Osteoblast (primary cell): ENCODE data around the gene PRDM12. TPM values are rescaled to one million over a fixed set of nuclear protein-coding genes. Genes with fewer than 3 reads are reported as not detected.

Experiments used
- DNase-seq: peaks from one replicate; pipeline ENCODE4 v3.0.0; 2011; ENCODE audit warnings: low spot score, mixed read lengths; ENCODE audit not compliant: insufficient read length; ENCODE audit errors: missing footprints
- H2AFZ ChIP-seq: 2 replicates; pipeline ENCODE4 v1.6.0; 2011; ENCODE audit warnings: mild to moderate bottlenecking, low read length
- H3K27ac ChIP-seq: 2 replicates; pipeline ENCODE4 v1.5.1; 2011; ENCODE audit warnings: mild to moderate bottlenecking, low read depth, low read length, moderate library complexity
- H3K27me3 ChIP-seq: 2 replicates; pipeline ENCODE4 v1.6.0; 2012; ENCODE audit warnings: mild to moderate bottlenecking, control low read depth, inconsistent platforms, low read length, moderate library complexity; ENCODE audit not compliant: insufficient read depth
- H3K36me3 ChIP-seq: 2 replicates; pipeline ENCODE4 v1.5.1; 2011; ENCODE audit warnings: mild to moderate bottlenecking, low read length, control low read depth, moderate library complexity; ENCODE audit not compliant: insufficient read depth
- H3K4me1 ChIP-seq: 2 replicates; pipeline ENCODE4 v1.5.1; 2011; ENCODE audit warnings: mild to moderate bottlenecking, low read length, control low read depth, moderate library complexity; ENCODE audit not compliant: insufficient read depth
- H3K4me2 ChIP-seq: 2 replicates; pipeline ENCODE4 v1.6.0; 2011; ENCODE audit warnings: mild to moderate bottlenecking, low read length; ENCODE audit not compliant: insufficient read depth
- H3K4me3 ChIP-seq: fragments of 200-600 bp; sonication (generic); 3 replicates; pipeline ENCODE4 v1.5.1; 2012; ENCODE audit warnings: mild to moderate bottlenecking, low read length, inconsistent platforms; ENCODE audit not compliant: insufficient read depth
- H3K79me2 ChIP-seq: 2 replicates; pipeline ENCODE4 v1.6.0; 2012; ENCODE audit warnings: mild to moderate bottlenecking, low read length, control low read depth, inconsistent platforms; ENCODE audit not compliant: insufficient read depth
- H3K9me3 ChIP-seq: 2 replicates; pipeline ENCODE4 v1.5.1; 2011; ENCODE audit warnings: low read depth, low read length, control low read depth
- H4K20me1 ChIP-seq: 2 replicates; pipeline ENCODE4 v1.6.0; 2012; ENCODE audit warnings: mild to moderate bottlenecking, low read length, control low read depth; ENCODE audit not compliant: insufficient read depth
- total RNA-seq: library from RNA; depleted of rRNA; stranded (reverse); fragments of >200 nt; gene quantifications from 2 replicates; pipeline ENCODE4 v1.2.3, GENCODE V29; 2012
- TF ChIP-seq, protein P1 (sequence below): IDR thresholded peaks from 2 replicates; pipeline ENCODE4 v1.5.1; 2011; ENCODE audit warnings: mild to moderate bottlenecking, low read depth, low read length, moderate library complexity; ENCODE audit errors: extremely low read depth

Gene PRDM12
- total RNA-seq, 1 donor = not detected

DNA sequence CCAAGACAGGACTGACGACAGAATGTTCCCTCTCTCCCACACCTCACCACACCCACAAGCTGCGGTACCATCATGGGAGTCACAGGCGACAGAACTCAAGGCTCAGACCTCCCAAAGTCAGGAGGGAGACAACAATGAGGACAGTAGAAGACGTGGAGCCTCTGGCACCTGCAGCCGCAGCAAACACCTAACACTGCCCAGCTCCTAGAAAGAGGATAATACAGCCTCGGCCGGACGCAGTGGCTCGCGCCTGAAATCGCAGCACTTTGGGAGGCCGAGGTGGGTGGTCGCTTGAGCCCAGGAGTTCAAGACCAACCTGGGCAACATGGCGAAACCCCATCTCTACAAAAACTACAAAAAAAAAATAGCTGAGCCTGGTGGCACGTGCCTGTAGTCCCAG, 13.2 kb upstream of the PRDM12 start:
- Histone ChIP-seq H3K27ac (no peak overlapping the region), H3K36me3 (no peaks in the 10 kb centered on the region), H3K4me2 (no peak overlapping the region), H3K4me3 (no peak overlapping the region), H3K9me3 (no peaks in the 10 kb centered on the region), H3K4me1 (no peaks in the 10 kb centered on the region), H2AFZ (no peak overlapping the region), H3K27me3 (peaks cover 25% of the 10 kb centered on the region), H3K79me2 (no peaks in the 10 kb centered on the region), H4K20me1 (no peaks in the 10 kb centered on the region)
- TF ChIP-seq, protein P1, sequence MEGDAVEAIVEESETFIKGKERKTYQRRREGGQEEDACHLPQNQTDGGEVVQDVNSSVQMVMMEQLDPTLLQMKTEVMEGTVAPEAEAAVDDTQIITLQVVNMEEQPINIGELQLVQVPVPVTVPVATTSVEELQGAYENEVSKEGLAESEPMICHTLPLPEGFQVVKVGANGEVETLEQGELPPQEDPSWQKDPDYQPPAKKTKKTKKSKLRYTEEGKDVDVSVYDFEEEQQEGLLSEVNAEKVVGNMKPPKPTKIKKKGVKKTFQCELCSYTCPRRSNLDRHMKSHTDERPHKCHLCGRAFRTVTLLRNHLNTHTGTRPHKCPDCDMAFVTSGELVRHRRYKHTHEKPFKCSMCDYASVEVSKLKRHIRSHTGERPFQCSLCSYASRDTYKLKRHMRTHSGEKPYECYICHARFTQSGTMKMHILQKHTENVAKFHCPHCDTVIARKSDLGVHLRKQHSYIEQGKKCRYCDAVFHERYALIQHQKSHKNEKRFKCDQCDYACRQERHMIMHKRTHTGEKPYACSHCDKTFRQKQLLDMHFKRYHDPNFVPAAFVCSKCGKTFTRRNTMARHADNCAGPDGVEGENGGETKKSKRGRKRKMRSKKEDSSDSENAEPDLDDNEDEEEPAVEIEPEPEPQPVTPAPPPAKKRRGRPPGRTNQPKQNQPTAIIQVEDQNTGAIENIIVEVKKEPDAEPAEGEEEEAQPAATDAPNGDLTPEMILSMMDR = no peak
- DNase-seq = no peak

DNA sequence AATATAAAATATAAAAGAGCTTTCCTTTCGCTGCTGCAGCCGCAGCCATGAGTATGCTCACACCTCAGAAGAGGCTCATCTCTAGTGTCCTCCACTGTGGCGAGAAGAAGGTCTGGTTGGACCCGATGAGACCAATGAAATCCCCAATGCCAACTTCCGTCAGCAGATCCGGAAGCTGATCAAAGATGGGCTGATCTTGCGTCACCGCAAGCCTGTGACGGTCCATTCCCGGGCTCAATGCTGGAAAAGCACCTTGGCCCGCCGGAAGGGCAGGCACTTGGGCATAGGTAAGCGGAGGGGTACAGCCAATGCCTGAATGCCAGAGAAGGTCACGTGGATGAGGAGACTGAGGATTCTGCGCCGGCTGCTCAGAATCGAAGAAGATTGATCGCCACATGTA, 12.6 kb upstream of the PRDM12 start:
- no peak overlapping the region for H3K4me2 ChIP-seq
- no peak for DNase-seq

DNA sequence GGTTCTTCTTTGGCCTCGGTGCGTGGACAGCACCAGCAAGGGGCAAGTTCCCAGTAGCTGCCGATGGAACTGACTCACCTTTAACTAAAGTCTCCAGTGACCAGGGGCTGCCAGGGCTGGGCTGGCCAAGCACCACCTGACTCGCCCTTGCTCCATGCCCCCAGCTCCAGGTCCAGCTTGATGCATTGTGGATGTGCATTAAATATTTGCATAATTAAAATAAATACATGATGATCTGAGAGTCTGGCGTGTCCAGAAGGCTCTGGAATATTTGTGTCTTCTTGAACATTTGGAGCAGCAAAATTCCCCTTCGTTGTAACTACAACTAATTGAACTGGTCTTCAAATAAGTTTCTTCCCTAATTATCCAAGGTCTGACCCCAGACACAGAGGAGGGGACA, 9.5 kb upstream of the PRDM12 start:
- H3K4me1 ChIP-seq = no peaks in the 10 kb centered on the region
- no peaks in the 10 kb centered on the region for H3K36me3 ChIP-seq
- DNase-seq = peak; percentile 65
- no peaks in the 10 kb centered on the region for H3K9me3 ChIP-seq
- H3K27ac ChIP-seq = no peak overlapping the region
- H3K4me3 ChIP-seq = no peak overlapping the region
- H3K79me2 ChIP-seq = no peaks in the 10 kb centered on the region
- peaks cover 58% of the 10 kb centered on the region for H3K27me3 ChIP-seq
- TF ChIP-seq, protein P1 = no peak
- H4K20me1 ChIP-seq = no peaks in the 10 kb centered on the region
- H2AFZ ChIP-seq = no peak overlapping the region
- H3K4me2 ChIP-seq = no peak overlapping the region

More for the DNA sequence above, 12.6 kb upstream of the PRDM12 start:
- no peaks in the 10 kb centered on the region for H3K9me3 ChIP-seq
- no peak overlapping the region for H3K27ac ChIP-seq
- peaks cover 30% of the 10 kb centered on the region for H3K27me3 ChIP-seq
- H3K4me3 ChIP-seq = no peak overlapping the region
- no peaks in the 10 kb centered on the region for H3K4me1 ChIP-seq
- TF ChIP-seq, protein P1 = no peak
- H2AFZ ChIP-seq = no peak overlapping the region
- H4K20me1 ChIP-seq = no peaks in the 10 kb centered on the region
- no peaks in the 10 kb centered on the region for H3K79me2 ChIP-seq
- no peaks in the 10 kb centered on the region for H3K36me3 ChIP-seq

DNA sequence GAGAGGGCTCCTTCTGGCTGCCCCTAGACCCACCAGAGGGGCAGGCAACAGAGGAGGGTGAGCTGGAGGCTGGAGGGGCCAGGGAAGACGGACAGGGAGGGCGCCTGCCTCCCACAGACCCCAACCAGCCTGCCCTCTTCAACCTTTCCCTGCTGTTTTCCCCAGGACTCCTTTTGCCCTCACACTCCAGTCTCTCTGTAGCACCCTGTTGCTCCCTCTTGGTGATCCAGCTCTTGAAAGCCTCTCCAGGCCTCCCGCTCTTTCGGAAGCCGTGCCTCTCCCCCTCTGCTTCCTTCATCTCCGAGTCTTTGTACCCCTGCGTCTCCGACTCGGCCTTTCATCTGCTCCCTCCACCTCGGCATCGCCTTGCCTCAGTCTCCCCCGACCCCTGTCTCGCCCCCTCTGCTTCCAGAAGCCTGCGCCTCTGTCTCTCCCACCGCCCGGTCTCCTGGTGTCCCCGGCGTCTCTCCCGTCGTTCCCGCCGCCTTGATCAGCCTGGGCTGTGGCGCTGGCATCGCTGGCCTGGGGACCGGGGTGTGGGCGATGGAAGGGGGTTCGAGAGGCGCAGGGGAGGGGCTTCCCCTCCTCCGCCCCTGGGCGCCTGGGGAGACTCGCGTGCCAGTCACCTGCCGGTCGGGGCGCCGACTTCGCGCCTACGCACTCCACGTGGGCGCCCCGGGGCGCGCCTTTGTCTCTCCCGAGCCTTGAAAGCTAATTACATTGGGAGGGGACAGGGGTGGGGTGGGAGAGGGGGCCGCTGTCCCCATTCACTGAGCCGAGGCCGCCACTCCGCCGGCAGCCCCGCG, 5.3 kb upstream of the PRDM12 start:
- Histone ChIP-seq H3K79me2 (no peaks in the 10 kb centered on the region), H2AFZ (no peak overlapping the region), H3K4me2 (no peak overlapping the region), H3K9me3 (no peaks in the 10 kb centered on the region), H3K27me3 (peaks cover 87% of the 10 kb centered on the region), H3K27ac (no peak overlapping the region), H3K4me1 (no peaks in the 10 kb centered on the region), H4K20me1 (no peaks in the 10 kb centered on the region), H3K36me3 (no peaks in the 10 kb centered on the region), H3K4me3 (no peak overlapping the region)
- TF ChIP-seq, protein P1 = no peak
- peak; percentile 73 for DNase-seq
